GM12875 (cell line): ENCODE results near the gene CALN1.

ENCODE experiments used
- H3K4me3 ChIP-seq: one replicate; pipeline ENCODE4 v1.5.1; 2011; ENCODE audit warnings: low read depth, low read length, control low read depth
- CTCF ChIP-seq: IDR thresholded peaks from 2 replicates; pipeline ENCODE4 v1.5.1; 2011; ENCODE audit warnings: low read depth, mild to moderate bottlenecking, control low read depth, inconsistent platforms, low read length, moderate library complexity, borderline replicate concordance; ENCODE audit not compliant: insufficient read depth

CALN1 gene

DNA sequence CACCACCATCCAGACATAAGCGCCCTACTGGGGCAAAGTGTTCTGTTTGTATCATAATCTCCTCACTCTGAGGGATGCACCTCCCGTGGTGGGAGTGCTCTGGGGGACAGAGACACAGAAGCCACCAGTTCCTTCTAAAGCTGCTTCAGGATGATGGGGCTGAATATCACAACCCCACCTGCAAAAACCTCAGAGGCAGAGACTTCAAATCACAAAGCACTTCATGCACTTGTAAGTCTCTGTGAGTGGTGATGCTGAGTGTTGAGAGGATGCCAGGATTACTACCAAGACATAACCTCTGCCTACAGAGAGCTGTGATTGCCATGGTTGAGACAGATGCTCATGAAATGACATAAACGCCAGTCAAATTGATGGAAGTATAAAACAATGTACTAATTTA, 255.5 kb downstream of the CALN1 start:
- no peak overlapping the region for H3K4me3 ChIP-seq
- no peak for TF ChIP-seq CTCF

DNA sequence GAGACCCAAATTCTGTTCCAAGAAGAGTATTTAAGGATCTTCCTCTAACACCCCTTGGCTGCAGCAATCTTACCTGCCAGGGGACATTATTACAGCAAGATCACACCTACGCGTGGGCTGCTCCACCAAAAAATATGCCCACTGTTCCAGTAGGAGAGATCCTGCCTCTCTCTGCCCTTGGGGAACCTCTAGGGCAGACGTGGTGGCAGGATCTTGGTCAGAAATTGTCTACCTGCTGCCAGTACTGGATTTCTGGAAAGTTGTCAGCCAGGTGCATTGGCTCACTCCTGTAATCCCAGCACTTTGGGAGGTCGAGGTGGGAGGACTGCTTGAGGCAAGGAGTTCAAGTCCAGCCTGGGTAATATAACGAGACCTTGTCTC, 259.0 kb downstream of the CALN1 start:
- no peak for TF ChIP-seq CTCF
- H3K4me3 ChIP-seq = no peak overlapping the region

DNA sequence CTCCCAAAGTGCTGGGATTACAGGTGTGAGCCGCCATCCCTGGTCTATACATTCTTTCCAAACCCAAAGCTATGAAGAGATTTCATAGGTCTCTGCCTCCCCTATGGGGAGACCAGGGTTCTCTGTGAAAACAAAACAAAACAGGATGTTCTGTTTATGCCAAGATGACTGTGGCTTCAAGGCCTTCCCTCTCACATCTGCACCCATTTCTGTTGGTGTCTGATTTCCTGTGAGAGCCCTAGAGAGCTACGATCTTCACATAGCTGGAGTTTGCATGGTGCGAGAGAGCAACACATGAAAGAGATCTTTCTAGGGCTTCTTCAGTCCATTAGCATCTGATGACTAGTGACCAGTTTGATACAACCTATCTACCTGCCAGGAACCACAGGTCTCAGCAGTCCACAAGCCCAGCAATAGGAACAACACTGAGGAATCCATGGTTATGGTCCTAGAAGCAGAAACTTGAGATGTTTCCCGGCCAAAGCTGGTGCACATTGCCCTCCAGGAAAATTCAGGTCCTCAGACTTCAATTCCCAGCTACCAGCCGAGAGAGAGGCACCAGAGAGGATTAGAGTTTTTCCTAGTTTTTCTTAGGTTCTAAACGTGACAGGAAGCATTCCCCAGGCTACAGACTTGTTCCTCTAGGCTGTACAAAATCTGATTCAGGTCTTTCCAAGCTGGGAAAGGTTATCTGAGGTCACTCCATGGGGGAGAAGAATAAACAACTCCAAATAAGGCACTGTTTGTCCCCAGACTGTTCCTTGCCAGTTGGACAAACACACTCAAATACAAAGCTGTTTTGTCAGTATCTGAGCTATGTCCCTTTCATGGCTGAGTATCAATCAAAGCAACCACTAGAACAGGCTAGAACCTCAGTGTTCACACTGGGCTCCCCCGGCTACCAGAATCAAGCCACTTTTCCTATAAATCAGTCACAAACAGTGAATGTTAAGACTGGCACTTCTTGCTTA, 259.7 kb downstream of the CALN1 start:
- no peak for TF ChIP-seq CTCF
- no peak overlapping the region for H3K4me3 ChIP-seq

- no peak overlapping the region for H3K4me3 ChIP-seq
- no peak for TF ChIP-seq CTCF
These were observed 271.6 kb downstream of the CALN1 start for GRCh38 chr7:72140566-72140965.

- no peak overlapping the region for H3K4me3 ChIP-seq
- no peak for TF ChIP-seq CTCF
These were observed 285.0 kb downstream of the CALN1 start for GRCh38 chr7:72127136-72127535.

GRCh38 chr7:72123913-72124312, 288.2 kb downstream of the CALN1 start:
- no peak overlapping the region for H3K4me3 ChIP-seq
- TF ChIP-seq CTCF = no peak

- no peak overlapping the region for H3K4me3 ChIP-seq
- TF ChIP-seq CTCF = no peak
These were observed 293.8 kb downstream of the CALN1 start for GRCh38 chr7:72118366-72118765.
